ENCODE data around the gene UBAC2.

GRCh38 chr13:99361197-99361596 lies 160.5 kb downstream of the UBAC2 start:
- TF ChIP-seq CTCF (IDR thresholded peaks at IDR 0.05; ENCODE audit: low read length) (no peak), EZH2 (IDR thresholded peaks at IDR 0.05; ENCODE audit: borderline replicate concordance, low read length) (no peak)

Data from OCI-LY1 (cell line).